Measurements from ENCODE around the gene SLX9.
"Not testable (repeated sequence)": the region's sequence is repeated elsewhere in the genome, so short reads cannot be mapped to it uniquely, and the experiment has no call there.

Gene SLX9

GRCh38 chr21:45021428-45022347 is 81.9 kb downstream of the SLX9 start:
- Histone ChIP-seq H3K4me1 (ENCODE audit: insufficient read depth, low read length) (no peaks in the 10 kb centered on the region), H3K9ac (ENCODE audit: low read length) (no peak overlapping the region), H3K4me3 (ENCODE audit: low read depth in 1 of 2, low read length in 2 of 2) (no peak overlapping the region), H3K27me3 (ENCODE audit: control insufficient read depth in 1 of 2, insufficient read depth in 2 of 2, low read length in 2 of 2) (no peaks in the 10 kb centered on the region), H3K9me3 (ENCODE audit: low read length) (no peaks in the 10 kb centered on the region), H3K27ac (ENCODE audit: low read depth, low read length) (no peak overlapping the region), H3K36me3 (ENCODE audit: insufficient read depth, low read length) (no peaks in the 10 kb centered on the region)

- no peak overlapping the region for H3K4me3 ChIP-seq (ENCODE audit: low read depth in 1 of 2, low read length in 2 of 2)
- no peaks in the 10 kb centered on the region for H3K36me3 ChIP-seq (ENCODE audit: insufficient read depth, low read length)
- no peak overlapping the region for H3K9ac ChIP-seq (ENCODE audit: low read length)
- no peaks in the 10 kb centered on the region for H3K9me3 ChIP-seq (ENCODE audit: low read length)
- H3K27me3 ChIP-seq (ENCODE audit: control insufficient read depth in 1 of 2, insufficient read depth in 2 of 2, low read length in 2 of 2), result no peaks in the 10 kb centered on the region
- no peak overlapping the region for H3K27ac ChIP-seq (ENCODE audit: low read depth, low read length)
- H3K4me1 ChIP-seq (ENCODE audit: insufficient read depth, low read length), result no peaks in the 10 kb centered on the region
These were observed 82.5 kb downstream of the SLX9 start for GRCh38 chr21:45022348-45022675.

- H3K9ac ChIP-seq (ENCODE audit: low read length), result no peak overlapping the region
- no peaks in the 10 kb centered on the region for H3K4me1 ChIP-seq (ENCODE audit: insufficient read depth, low read length)
- no peaks in the 10 kb centered on the region for H3K27me3 ChIP-seq (ENCODE audit: control insufficient read depth in 1 of 2, insufficient read depth in 2 of 2, low read length in 2 of 2)
- no peak overlapping the region for H3K27ac ChIP-seq (ENCODE audit: low read depth, low read length)
- no peaks in the 10 kb centered on the region for H3K36me3 ChIP-seq (ENCODE audit: insufficient read depth, low read length)
- H3K9me3 ChIP-seq (ENCODE audit: low read length), result no peaks in the 10 kb centered on the region
- no peak overlapping the region for H3K4me3 ChIP-seq (ENCODE audit: low read depth in 1 of 2, low read length in 2 of 2)
These were observed 82.9 kb downstream of the SLX9 start for GRCh38 chr21:45022736-45023135.

GRCh38 chr21:45024516-45024915 is 84.7 kb downstream of the SLX9 start:
- H3K27ac ChIP-seq (ENCODE audit: low read depth, low read length); H3K9ac ChIP-seq (ENCODE audit: low read length); H3K4me1 ChIP-seq (ENCODE audit: insufficient read depth, low read length); H3K9me3 ChIP-seq (ENCODE audit: low read length); H3K36me3 ChIP-seq (ENCODE audit: insufficient read depth, low read length); H3K27me3 ChIP-seq (ENCODE audit: control insufficient read depth in 1 of 2, insufficient read depth in 2 of 2, low read length in 2 of 2); H3K4me3 ChIP-seq (ENCODE audit: low read depth in 1 of 2, low read length in 2 of 2): not testable (repeated sequence)

GRCh38 chr21:45026066-45026745 is 86.4 kb downstream of the SLX9 start:
- Histone ChIP-seq H3K9ac (ENCODE audit: low read length) (no peak overlapping the region), H3K4me1 (ENCODE audit: insufficient read depth, low read length) (peaks cover 3% of the 10 kb centered on the region), H3K27me3 (ENCODE audit: control insufficient read depth in 1 of 2, insufficient read depth in 2 of 2, low read length in 2 of 2) (no peaks in the 10 kb centered on the region), H3K4me3 (ENCODE audit: low read depth in 1 of 2, low read length in 2 of 2) (no peak overlapping the region), H3K36me3 (ENCODE audit: insufficient read depth, low read length) (no peaks in the 10 kb centered on the region), H3K27ac (ENCODE audit: low read depth, low read length) (no peak overlapping the region), H3K9me3 (ENCODE audit: low read length) (no peaks in the 10 kb centered on the region)
